MG63 (cell line): ENCODE results near the gene METTL4. TPM values are rescaled to one million over a fixed set of nuclear protein-coding genes. Genes with fewer than 3 reads are reported as not detected.

Experiments
- DNase-seq: peaks from one replicate; pipeline ENCODE4 v3.0.0-alpha.2; 2020
- H3K27me3 ChIP-seq: fragments of 250-450 bp; sonication (Bioruptor Pico); 2 replicates; pipeline ENCODE4 v1.5.1; 2020; ENCODE audit warnings: mild to moderate bottlenecking, moderate library complexity
- H3K36me3 ChIP-seq: fragments of 250-450 bp; sonication (Bioruptor Pico); 2 replicates; pipeline ENCODE4 v1.5.1; 2020; ENCODE audit warnings: mild to moderate bottlenecking, moderate library complexity
- H3K4me3 ChIP-seq: fragments of 250-450 bp; sonication (Bioruptor Pico); 2 replicates; pipeline ENCODE4 v1.5.1; 2020; ENCODE audit warnings: mild to moderate bottlenecking, moderate library complexity
- H3K9me3 ChIP-seq: fragments of 250-450 bp; sonication (Bioruptor Pico); 2 replicates; pipeline ENCODE4 v1.5.1; 2020; ENCODE audit warnings: mild to moderate bottlenecking, moderate library complexity
- total RNA-seq: library from RNA; depleted of rRNA; stranded (reverse); fragments of >200 nt; shearing (Covaris generic); gene quantifications from 2 replicates; pipeline ENCODE4 v1.2.3, GENCODE V29; 2014; ENCODE audit warnings: low replicate concordance; rRNA removed

METTL4 gene, protein sequence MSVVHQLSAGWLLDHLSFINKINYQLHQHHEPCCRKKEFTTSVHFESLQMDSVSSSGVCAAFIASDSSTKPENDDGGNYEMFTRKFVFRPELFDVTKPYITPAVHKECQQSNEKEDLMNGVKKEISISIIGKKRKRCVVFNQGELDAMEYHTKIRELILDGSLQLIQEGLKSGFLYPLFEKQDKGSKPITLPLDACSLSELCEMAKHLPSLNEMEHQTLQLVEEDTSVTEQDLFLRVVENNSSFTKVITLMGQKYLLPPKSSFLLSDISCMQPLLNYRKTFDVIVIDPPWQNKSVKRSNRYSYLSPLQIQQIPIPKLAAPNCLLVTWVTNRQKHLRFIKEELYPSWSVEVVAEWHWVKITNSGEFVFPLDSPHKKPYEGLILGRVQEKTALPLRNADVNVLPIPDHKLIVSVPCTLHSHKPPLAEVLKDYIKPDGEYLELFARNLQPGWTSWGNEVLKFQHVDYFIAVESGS
- 6.6 and 10.8 TPM in 2 replicates for total RNA-seq

DNA sequence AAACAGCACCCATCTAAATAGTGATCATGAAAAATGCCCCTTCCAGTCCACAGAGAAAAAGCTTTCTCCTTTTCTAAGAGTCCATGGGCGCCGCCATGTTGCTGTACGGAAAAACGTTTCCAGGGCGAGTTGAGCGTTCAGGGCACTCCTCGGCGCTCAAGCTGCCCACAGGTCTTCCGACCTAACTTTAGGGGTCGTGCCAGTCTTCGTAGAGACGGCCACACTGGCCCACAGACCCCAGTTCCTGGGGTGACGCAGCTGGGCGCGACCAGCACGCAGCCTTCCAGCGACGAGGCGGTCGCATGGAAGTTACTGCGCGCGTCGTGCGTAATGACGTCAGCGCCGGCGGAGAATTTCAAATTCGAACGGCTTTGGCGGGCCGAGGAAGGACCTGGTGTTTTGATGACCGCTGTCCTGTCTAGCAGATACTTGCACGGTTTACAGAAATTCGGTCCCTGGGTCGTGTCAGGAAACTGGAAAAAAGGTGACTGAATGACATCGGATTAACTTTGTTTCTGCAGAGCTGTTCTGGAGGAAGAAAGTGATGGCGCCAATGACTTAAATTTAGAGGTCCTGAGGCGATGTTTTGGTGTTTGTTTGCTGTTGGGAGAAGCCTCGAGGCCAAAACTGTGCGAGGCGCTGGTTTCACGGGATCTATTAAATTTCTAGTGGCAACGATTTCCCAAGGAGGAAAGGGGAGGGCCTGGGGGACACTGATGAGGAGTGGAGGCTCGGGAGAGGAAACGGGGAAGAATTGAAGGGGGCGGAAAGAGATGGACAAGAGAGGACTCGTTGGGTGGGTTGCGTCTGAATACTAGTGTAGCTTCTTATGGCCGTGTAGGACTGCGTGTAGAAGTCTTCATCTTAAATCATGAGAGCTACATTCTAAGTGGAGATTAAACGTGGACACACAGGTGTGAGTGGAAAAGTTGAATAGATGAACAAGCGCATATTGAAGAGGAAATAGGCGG is at the start of gene METTL4, which contains the start of gene NDC80:
Gene METTL4, minus strand, starts transcription at position 306 of the 971 bp plus-strand sequence. CDS start 4,289 bp downstream, outside the sequence.
Gene NDC80, plus strand, starts transcription at position 358 of the 971 bp plus-strand sequence. CDS start 1,429 bp downstream, outside the sequence.
- H3K27me3 ChIP-seq: no peaks in the 10 kb centered on the region
- H3K36me3 ChIP-seq: peaks cover 33% of the 10 kb centered on the region
- peak within 1 kb of the TSS; percentile 86 for H3K4me3 ChIP-seq
- H3K9me3 ChIP-seq: 0 out of 2 replicates have a peak, but pooled peaks cover 2% of the 10 kb centered on the region
- DNase-seq: peak; percentile 86

DNA sequence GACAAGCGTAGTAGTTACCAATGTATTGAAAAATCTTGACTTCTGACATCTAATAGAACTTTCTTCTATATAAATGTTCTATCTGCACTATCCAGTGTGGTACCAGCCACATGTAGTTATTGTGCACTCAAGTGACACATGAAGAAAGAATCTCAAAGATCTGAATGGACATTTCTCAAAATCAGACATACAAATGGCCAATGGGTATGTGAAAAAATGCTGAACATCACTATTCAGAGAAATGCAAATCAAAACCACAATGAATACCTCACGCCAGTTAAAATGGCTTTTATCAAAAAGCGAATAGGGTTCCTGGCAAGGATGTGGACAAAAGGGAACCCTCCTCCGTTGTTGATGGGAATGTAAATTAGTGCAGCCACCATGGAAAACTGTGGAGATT is 46.7 kb upstream of the METTL4 start:
- Histone ChIP-seq H3K36me3 (peaks cover 39% of the 10 kb centered on the region), H3K27me3 (no peaks in the 10 kb centered on the region), H3K4me3 (no peak overlapping the region), H3K9me3 (no peaks in the 10 kb centered on the region)
- no peak for DNase-seq

DNA sequence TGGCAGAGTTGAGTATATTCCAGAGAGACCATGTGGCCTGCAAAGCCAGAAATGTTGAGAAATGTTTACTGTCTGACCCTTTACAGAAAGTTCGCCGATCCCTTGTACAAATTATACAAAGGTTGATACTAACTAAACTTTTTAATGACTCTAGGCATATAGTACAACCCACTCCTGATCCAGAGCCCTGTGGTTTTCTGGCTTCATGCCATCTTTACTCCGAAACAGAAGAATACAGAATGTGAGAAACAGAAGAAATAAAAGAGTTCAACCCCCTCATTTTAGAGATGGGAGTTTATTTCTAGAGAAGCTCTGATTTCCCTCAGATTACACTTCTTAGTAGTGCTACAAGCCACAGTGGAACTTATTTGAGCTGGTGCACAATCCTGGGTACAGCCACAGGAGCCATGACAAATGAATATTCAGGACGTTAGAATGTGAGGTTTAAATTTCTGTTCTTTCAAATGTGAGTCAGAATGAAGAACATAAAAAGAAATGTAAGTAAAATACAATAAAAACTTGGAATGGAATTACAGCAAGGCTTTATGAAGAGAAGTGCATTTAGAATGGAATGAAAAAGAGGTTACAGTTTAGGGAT is 46.2 kb upstream of the METTL4 start:
- Histone ChIP-seq H3K27me3 (no peaks in the 10 kb centered on the region), H3K4me3 (no peak overlapping the region), H3K36me3 (peaks cover 44% of the 10 kb centered on the region), H3K9me3 (no peaks in the 10 kb centered on the region)
- no peak for DNase-seq

DNA sequence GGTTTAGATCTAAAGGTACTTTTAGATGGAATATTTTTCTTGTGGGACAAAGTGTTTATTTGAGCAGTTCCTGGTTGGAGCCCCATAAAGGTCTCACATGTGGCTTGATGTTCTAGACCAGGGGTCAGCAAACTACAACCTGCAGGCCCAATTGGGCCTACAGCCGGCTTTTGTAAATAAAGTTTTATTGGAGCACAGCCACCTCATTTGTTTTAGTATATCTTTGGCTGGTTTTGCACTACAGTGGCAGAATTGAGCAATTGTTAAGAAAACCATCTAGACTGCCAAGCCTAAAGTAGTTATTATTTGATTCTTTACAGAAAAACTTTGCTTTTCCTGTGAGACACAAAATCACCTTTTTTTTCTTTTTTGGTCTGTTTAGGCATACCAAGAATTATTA is 41.7 kb upstream of the METTL4 start:
- Histone ChIP-seq H3K4me3 (no peak overlapping the region), H3K9me3 (no peaks in the 10 kb centered on the region), H3K36me3 (peaks cover 67% of the 10 kb centered on the region), H3K27me3 (no peaks in the 10 kb centered on the region)
- DNase-seq: no peak

DNA sequence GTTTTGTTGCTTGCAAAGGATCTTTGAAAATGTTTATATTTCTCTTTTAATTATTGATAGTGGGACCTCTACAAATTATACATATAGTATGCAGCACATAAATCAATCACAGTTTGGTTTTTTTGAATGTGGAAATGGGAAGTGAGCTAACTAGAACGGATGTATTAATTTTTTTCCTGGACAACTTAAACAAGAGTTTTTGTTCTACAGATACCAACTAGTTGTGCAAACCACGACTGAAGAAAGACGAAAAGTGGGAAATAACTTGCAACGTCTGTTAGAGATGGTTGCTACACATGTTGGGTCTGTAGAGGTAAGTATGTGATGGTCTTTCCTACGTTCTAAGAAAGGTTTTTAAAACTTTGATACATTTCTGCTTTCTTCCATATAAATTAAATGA is 39.2 kb upstream of the METTL4 start:
- Histone ChIP-seq H3K36me3 (peaks cover 65% of the 10 kb centered on the region), H3K4me3 (no peak overlapping the region), H3K27me3 (no peaks in the 10 kb centered on the region), H3K9me3 (no peaks in the 10 kb centered on the region)
- no peak for DNase-seq

DNA sequence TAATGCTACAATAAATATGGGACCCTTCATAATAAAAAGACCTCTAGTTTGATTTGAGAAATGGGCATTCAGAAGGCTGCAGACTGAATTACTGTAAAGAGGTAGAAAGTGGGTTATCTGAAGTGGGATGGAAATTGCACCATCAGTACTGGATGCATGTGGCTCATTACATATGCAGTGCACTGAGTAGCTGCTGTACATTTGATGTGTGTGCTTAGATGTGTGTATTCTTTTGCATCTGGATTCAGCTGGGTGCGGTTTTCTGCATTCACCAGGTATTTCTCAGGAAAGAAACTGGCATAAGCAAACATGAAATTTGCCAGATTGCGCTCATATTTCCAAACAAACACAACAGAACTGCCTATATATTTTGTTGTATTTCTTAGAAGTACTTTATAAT is 38.3 kb upstream of the METTL4 start:
- Histone ChIP-seq H3K9me3 (no peaks in the 10 kb centered on the region), H3K4me3 (no peak overlapping the region), H3K27me3 (no peaks in the 10 kb centered on the region), H3K36me3 (peaks cover 56% of the 10 kb centered on the region)
- no peak for DNase-seq

DNA sequence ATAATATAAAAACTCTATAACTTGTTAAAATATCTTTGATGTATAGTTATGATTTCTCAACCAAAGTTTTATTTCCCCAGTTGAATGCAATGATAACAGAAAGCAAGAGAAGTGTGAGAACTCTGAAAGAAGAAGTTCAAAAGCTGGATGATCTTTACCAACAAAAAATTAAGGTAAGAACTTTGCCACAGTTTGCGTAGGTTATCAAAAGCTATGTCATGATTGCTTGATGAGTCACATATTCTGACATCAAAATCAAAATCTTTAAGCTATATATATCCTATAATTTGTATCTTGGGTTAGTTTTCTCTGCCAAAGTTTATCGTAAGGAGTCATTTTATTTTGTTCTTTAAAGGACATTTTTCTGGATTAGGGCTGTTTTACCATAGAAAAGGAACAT is 35.0 kb upstream of the METTL4 start:
- peaks cover 47% of the 10 kb centered on the region for H3K36me3 ChIP-seq
- H3K9me3 ChIP-seq: no peaks in the 10 kb centered on the region

DNA sequence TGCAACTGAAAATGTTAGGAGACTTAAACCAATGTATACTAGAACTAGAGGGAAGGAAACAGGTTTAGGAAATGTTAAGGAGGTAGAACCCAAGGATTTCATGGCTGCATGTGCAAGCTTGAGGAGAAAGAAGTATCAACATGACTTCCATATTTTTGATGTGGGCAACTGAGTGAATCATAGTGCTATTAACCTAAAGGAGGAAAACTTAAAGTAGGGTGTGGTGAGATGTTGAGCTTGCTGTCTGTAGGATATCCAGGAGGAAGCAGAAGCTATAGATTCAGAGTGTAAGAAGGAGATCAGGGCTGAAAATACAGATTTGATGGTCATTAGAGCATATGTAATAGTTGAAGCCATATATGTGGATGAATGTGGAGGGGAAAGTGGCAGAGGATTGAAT is 31.5 kb upstream of the METTL4 start:
- H3K4me3 ChIP-seq: no peak overlapping the region
- H3K9me3 ChIP-seq: no peaks in the 10 kb centered on the region
- DNase-seq: no peak
- no peaks in the 10 kb centered on the region for H3K27me3 ChIP-seq
- H3K36me3 ChIP-seq: peaks cover 61% of the 10 kb centered on the region

More for the DNA sequence above, 35.0 kb upstream of the METTL4 start:
- H3K4me3 ChIP-seq: no peak overlapping the region
- H3K27me3 ChIP-seq: no peaks in the 10 kb centered on the region
- DNase-seq: no peak

DNA sequence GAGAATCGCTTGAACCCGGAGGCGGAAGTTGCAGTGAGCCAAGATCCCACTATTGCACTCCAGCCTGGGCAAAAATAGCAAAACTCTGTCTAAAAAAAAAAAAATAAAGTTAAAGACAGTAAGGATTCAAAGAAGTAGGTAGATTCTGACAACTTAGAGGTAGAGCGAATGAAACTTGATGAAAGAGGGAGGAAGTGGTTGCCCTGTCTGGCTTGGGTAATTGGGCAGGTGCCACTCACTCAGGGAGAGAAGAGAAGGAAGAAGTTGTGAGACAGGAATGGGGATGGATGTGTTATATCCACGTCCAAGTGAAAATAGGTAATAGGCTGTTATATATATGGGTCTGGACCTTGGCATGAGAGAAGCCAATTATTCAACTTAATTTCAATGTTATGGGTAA is 26.3 kb upstream of the METTL4 start:
- Histone ChIP-seq H3K27me3 (no peaks in the 10 kb centered on the region), H3K4me3 (no peak overlapping the region), H3K36me3 (peaks cover 79% of the 10 kb centered on the region), H3K9me3 (no peaks in the 10 kb centered on the region)
- no peak for DNase-seq

DNA sequence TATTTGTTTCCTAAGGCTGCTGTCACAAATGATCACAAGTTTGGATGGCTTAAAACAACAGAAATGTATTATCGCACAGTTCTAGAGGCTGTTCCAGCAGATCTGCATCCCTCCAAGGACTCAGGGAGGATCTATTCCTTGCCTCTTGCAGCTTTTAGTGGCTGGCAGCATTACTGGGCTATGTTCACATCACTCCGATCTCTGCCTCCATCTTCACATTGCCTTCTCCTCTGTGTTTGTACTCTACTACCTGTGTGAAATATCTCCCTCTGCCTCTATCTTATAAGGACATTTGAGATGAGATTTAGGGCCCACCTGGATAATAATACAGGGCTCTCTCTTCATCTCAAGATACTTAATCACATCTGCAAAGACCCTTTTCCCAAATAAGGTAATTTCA is 19.0 kb upstream of the METTL4 start:
- H3K4me3 ChIP-seq: no peak overlapping the region
- peaks cover 87% of the 10 kb centered on the region for H3K36me3 ChIP-seq
- DNase-seq: no peak

DNA sequence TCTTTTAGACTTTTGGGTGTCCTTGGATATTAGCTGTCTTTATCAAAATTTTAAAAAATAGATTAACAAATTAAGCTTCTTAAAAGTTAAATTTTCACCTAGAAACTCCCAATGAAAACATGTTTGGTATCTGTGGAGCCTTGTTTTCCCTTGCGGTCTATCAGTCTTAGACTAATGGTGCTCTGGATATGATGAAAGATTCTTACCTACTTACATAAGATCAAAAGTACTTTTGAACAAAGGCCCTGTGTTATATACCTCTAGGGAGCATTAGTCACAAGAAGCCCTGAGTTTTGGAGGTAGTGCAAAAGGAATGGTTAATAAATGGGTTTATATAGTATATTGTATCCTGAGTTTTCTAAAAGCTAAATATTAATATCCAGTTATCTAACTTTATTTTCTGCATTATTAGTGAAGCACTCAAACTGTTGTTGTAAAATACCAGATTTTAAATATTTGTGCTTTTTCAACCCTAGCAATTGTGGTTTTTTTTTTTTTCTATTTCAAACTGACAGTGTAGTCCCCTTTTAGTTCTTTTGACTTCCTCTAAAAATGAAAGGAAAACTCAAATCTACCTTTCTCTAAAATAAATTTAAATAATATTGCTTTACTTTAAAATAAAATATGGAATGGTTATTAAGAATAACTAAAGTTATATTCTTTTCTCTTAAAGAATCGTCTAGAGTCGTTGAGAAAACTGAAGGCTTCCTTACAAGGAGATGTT is 18.2 kb upstream of the METTL4 start:
- H3K4me3 ChIP-seq: no peak overlapping the region
- H3K9me3 ChIP-seq: no peaks in the 10 kb centered on the region
- no peaks in the 10 kb centered on the region for H3K27me3 ChIP-seq
- H3K36me3 ChIP-seq: peaks cover 88% of the 10 kb centered on the region
- DNase-seq: no peak

More for the DNA sequence above, 19.0 kb upstream of the METTL4 start:
- Histone ChIP-seq H3K9me3 (no peaks in the 10 kb centered on the region), H3K27me3 (no peaks in the 10 kb centered on the region)

DNA sequence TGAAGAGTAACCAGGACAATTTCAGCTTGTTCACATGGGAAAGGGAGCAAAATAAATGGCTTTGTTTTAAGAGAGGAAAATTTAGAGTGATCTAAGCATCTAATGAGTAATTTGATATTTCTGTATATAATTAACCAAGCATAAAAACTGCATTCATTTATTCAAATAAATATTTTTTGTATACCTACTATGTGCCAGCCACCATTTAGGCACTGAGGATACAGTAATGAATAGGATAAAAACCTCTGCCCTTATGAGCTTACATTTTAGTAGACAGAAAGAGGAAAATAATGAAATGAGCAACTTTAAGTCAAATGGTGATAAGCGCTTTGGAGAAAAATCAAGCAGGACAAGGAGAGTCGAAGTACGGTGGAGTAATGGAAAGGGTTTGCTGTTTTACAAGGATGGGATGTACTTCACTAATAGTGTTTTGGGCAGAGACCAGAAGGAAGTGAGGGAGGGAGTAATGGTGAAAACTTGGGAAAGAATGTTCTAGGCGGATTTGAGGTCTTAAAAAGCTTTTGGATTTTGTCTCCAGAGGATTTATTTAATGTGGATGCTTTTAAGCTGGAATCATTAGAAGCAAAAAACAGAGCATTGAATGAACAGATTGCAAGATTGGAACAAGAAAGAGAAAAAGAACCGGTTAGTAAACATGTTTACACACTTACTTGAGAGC is 17.5 kb upstream of the METTL4 start:
- peaks cover 83% of the 10 kb centered on the region for H3K36me3 ChIP-seq
- H3K27me3 ChIP-seq: no peaks in the 10 kb centered on the region
- no peak for DNase-seq
- H3K9me3 ChIP-seq: no peaks in the 10 kb centered on the region
- H3K4me3 ChIP-seq: no peak overlapping the region

DNA sequence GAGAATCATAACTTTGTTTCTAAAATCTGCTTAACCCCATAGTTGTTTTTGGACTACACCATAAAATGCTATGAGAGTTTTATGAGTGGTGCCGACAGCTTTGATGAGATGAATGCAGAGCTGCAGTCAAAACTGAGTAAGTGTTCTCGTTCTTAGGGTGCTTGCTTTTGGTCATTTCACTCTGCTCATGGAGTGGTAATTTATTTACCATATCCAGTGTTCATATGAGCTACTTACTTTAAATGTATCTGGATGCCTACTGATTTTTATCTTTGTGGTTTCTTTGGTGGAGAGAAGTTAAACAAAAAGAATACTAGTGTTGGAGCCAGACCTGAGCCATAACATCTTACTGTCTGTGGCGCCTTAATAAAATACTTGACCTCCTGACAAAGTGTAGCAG is 16.5 kb upstream of the METTL4 start:
- Histone ChIP-seq H3K9me3 (no peaks in the 10 kb centered on the region), H3K27me3 (no peaks in the 10 kb centered on the region), H3K4me3 (no peak overlapping the region), H3K36me3 (peaks cover 77% of the 10 kb centered on the region)
- DNase-seq: no peak

DNA sequence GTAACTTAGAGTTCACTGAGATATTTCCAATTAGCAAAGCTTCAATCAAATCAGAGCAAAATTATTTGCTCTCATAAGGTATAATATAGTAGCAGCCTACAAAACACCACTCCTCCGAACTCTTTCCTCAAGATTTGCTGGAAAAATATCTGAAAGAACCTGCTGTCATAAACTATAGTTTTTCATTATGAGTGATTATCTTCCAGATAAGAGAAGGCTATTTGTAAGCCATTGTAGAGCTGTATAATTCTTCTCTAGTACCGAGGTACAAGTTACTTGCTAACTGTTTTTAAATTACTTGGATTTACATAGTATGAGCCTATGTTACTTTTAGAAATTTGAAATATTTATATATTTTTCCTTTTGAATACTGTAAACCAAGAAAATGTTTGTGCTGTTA is 2.1 kb upstream of the METTL4 start:
- Histone ChIP-seq H3K4me3 (peak overlapping the region; percentile 86), H3K27me3 (no peaks in the 10 kb centered on the region), H3K9me3 (0 out of 2 replicates have a peak, but pooled peaks cover 2% of the 10 kb centered on the region), H3K36me3 (peaks cover 39% of the 10 kb centered on the region)
- DNase-seq: no peak

DNA sequence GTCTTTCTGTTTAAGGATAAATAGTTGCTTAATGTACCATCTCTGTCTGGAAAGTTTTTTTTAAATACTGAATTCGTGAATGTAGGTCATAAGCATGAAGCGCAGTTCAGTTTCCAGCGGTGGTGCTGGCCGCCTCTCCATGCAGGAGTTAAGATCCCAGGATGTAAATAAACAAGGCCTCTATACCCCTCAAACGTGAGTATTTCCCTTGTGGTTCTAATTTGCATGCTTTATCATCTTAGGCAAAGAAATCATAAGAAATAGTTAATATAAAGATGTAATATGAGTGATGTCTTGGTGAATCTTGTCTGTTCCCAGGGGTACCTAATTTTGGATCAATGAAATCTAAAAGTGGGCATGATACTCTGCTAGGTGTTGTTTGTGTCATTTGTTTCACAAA is 1.6 kb upstream of the METTL4 start:
- Histone ChIP-seq H3K4me3 (peak overlapping the region; percentile 86), H3K36me3 (peaks cover 34% of the 10 kb centered on the region), H3K9me3 (0 out of 2 replicates have a peak, but pooled peaks cover 2% of the 10 kb centered on the region), H3K27me3 (no peaks in the 10 kb centered on the region)
- DNase-seq: no peak
